GM18499 (cell line): ENCODE results near the gene CEACAM21.

Experiments
- ATAC-seq: cut with Tn5 transposase; IDR thresholded peaks from one replicate; pipeline ENCODE4 v1.9.1; 2021; ENCODE audit warnings: moderate number of reproducible peaks; ENCODE audit not compliant: insufficient read depth, unreplicated experiment

The CEACAM21 gene

DNA sequence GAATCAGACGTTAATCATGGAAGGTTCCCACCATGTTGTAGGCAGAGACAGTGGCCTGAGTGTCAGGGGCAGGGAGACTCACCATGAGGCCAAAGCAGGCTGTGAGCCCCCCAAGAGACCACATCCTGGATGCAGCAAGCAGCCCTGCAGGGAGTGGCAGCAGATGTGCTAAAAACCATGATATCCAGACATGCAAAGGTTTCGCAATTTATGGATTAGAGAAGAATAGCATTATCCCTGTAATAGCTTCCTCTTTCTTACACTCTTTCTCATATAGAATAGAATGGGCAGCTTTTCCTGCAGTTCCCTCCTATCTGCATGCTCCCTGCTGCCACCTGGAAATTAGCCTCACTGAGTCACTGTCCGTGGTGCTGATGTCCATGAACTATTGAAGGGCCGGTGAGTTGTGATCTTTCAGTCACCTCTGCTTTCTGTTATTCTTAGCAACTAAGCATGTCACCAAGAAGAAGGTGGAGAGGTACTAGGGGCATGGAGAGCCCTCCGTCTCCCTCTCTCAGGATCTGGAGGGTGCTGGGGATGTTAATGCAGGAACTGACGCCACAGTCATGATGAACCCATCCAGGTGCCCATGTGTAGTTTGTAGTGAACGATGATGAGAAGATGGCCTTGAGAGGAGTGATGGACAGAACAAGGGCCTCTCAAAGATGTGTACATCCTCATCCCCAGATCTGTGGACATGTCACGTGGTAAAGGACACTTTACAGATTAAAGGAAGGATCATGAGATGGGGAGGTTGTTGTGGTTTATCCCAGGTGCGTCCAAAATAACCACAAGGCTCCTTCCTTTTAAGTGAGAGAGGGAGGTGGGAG is 41.0 kb downstream of the CEACAM21 start:
- no peak for ATAC-seq

DNA sequence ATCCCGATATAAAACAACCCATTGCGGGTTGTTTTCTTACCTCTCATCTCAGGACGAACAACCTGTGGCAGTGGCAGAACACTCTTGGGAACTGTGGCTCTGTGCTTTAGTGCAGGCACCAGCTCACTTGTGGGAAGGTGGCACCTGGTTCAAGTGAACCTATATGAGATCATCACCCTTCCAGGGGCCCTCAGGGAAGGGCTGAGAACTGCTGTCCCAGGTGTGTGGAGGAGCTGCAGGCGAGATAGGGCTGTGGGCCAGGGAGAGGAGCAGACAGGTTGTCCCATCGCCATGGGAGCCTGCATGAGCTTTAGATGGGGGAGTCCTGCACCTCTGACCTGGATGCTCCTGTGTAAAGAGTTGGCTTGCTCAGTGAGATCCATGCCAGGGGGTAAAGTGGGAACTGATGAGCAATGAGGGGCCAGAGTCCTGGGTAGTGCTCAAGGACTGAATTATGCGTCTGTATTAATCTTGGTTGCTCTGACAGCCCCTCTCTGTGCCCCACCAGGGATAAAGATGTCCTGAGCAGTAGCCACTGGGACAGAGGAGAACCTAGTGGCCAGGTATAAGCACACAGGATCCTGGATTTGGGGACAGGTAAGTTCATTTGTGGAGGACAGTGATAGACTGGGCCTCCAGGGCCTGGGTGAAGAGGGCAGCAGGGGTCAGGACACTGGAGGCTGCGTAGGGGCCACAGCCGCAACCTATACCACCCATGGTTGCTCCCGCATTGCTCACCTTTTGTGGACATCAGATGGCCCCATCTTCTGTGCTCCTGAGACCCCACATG is 42.2 kb downstream of the CEACAM21 start:
- ATAC-seq = no peak

DNA sequence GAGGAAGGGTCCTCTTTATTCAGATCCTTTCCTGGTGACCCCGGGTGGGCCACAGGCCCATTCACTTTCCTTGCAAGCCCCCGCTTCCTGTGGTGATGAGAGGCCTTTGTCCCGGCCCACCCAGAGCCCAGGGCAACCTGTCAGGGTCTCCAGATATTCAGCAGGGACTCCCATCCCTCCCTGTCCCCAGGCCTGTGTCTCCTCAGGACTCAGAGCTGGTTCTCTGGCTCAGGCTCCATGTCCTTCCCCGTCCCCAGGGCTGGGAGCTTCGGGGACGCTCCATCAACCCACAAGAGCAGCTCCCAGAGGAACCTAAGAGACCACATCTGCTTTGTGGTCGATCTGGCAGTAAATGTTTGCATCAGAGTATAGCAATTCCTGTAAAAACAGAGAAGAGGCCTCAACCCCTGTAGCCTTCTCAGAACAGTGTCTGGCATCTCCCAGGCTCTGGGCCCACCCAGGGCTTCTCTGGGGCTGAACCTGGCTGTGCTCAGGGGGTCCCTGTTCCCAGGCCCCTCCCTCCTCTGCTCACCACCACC is 43.1 kb downstream of the CEACAM21 start:
- ATAC-seq = no peak

DNA sequence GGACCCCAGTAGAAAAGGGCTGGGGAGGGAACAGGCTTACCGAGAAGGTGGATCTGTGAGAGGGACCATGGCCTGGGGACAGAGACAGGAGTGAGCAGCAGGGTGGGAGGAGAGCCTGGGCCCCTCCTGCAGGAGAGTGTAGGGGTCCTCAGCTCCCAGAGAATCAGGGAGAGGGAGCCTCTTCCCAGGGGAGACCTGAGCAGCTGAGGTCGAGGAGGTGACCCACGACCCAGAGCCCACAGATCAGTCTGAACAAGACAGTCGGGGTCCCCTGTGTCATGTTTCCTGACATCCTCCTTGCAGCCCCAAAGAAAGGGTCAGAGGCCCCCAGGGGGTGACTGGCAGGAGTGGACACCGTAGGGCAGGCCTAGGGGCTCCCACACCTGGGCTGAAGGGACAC is 44.2 kb downstream of the CEACAM21 start:
- no peak for ATAC-seq

DNA sequence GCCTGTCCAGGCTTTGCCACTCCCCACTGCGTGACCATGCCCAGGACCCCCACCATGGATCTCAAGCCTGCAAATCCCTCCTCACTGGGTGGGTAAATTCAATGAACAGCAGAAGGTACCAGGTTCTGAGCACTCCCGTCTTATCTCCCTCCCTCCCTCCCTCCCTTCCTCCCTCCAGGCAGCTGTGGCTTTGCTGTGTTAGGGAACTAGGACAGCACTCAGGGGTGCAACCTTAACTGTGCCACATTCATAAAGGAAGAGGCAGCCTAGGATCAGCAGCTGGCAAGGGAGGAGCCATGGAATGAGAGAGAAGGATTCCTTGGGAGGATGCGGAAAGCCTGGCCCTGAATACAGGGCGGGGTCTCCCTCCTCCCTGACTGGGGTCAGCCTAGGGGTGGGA is 45.3 kb downstream of the CEACAM21 start:
- ATAC-seq = no peak

DNA sequence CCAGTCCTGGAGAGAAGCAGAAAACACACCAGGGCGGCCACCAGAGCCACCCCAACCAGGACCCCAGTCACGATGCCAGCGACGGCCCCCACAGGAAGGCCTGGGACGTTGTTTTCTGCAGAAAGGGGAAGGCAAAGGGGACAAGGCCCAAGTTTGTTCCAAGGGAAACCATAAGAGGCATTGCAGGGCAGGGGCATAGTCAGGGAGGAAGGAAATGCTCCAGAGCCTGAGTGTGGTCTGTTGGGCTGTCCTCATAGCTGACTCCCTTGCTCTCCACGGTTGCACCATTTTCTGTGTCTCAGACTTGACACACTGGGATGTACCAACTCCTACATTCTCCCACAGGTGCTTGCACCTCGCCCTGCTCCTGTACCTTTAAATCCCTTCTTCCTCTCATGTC is 45.7 kb downstream of the CEACAM21 start:
- no peak for ATAC-seq

DNA sequence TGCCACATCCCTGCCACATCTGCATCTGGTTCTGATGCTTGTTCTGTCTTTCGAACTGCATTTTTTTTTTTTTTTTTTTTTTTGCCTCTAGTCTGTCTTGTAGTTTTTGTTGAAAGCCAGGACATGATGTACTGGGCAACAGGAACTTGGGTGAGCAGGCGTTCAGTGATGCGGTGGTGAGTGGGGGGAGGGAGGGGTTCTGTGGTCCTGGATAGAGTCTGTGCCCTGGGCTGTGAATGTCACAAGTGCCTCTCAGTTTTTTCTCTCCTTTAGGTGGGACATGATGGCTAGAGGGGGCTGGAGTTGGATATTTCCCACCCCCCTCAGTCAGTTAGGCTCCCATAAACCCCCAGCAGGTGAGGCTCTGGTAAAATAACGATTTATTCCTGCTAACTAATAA is 47.4 kb downstream of the CEACAM21 start:
- no peak for ATAC-seq

DNA sequence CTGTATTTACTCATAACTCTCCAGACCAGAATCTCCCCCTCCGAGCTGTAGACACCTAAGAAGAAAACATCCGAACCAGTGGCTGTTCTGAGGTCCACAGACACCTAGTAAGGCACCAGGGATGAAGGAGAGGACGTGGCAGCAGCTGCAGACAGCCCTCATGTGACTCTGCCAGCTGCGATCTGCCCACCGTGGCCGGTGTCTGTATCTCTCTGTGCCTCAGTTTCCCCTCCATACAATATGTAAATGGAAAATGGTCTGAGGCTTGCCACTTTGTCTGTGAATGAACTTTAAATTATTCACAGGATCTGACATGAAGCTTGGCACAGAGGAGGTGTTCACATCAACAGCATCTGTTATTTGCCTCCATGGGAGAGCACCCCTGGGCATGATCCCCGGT is 48.5 kb downstream of the CEACAM21 start:
- ATAC-seq = no peak

DNA sequence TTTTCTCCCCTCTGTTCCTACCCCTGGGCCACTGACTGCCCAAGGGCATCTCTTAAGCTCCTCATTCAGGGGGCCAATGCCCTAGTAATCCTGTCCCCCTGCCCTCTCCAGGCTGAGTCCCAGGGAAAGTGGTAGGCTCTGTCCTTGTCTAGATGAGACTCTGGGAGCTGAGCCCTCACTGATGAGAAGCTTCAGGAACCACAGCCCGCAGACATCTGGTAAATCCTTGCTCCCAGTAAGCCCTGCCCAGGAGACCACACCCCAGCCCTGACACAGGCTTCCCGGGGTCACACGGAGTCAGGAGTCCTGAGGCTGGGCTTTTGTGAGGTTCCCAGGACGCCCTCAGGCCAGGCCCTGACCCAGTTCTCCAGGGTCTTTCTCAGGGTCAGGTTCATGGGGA is 49.0 kb downstream of the CEACAM21 start:
- ATAC-seq = no peak

DNA sequence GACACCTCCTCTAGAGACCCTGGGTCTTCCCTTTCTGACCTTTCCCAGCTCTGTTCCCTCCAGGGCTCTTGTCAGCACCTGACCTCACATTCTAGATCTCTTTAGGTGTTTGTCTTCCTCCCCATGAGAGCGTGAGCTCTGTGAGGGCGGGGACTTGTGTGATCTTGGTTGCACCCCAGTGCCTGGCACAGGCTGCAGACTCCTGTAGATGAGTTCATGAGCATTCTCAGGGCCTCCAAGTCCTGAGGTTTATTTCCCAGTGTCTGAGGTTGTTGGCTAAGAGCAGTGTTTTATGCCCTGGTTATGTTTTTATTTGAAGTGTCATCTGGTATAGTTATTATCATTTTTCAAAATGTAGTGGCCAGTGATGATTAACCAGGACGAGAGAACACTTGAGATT is 50.3 kb downstream of the CEACAM21 start:
- ATAC-seq = no peak

DNA sequence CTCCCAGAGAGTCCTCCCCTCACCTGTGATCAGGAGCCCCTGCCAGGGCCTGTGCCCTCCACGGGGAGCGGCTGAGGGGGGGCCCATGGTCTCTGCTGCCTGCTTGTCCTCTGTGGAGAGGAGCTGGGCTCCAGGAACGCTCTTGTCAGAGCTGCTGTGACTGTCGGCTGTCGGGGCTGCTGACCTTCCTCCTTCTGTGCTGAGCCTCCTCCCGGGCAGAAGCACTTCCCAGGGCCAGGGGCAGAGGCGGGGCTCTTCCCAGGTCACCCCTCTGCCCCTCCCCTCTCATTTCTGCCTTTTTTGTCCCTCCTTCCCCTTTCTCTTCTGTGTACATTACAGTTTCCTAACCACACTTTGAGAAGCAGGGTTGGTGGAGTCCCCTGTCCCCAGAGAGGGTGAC is 50.9 kb downstream of the CEACAM21 start, which contains the start of gene CEACAM4:
Gene CEACAM4 (minus strand): TSS at position 198 of the 400 bp plus-strand sequence. CDS start 111 bp downstream, at position 87.
- no peak for ATAC-seq

DNA sequence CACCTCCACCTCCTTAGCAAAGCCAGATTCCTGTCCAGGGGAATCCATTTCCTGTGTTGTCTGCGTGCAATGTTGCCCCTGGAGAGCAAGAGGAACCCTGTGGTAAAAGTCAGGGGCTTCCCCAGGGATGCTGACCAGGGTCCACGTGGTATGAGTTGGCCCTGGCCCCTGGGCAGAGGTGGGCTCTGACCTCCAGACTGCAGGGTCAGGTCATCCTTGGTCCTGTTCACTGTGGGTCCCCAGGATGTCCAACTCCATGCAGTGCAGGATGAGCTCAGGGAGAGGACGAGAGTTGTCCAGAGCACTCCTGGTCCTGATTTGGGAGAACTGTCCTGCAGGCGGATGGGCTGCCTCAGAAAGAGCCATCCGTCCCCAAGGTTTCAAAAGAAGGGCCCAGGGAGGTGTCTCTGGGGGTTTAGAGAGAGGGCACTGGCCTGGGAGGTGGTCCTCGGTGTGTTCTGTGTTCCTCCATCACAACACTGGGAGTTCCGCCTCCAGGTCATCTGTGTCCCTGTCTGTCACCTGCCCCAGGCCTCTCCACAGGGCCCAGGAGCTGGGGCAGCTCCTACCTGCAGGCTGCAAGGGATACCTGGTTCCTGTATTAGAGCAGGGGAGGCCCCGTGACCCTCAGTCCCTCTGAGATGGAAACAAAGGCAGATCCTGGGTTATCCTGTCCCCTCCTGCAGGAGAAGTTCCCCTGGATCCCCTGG is 52.2 kb downstream of the CEACAM21 start:
- ATAC-seq = no peak
